SK-N-MC (cell line): ENCODE results near the gene CDK5R1.

ENCODE experiments used
- EZH2 ChIP-seq: fragments of 200-600 bp; sonication (generic); IDR thresholded peaks from one replicate; pipeline ENCODE4 v1.6.1; 2017; ENCODE audit warnings: antibody characterized with exemption
- FOXP2 ChIP-seq: optimal IDR thresholded peaks from 2 replicates; pipeline ENCODE3; 2011; ENCODE audit warnings: mild to moderate bottlenecking, moderate library complexity; ENCODE audit not compliant: insufficient read depth; ENCODE audit errors: extremely low read length, control extremely low read depth
- POLR2AphosphoS5 ChIP-seq: IDR thresholded peaks from 2 replicates; pipeline ENCODE4 v1.6.1; 2012; ENCODE audit warnings: mild to moderate bottlenecking, low read depth, low read length, borderline replicate concordance

DNA sequence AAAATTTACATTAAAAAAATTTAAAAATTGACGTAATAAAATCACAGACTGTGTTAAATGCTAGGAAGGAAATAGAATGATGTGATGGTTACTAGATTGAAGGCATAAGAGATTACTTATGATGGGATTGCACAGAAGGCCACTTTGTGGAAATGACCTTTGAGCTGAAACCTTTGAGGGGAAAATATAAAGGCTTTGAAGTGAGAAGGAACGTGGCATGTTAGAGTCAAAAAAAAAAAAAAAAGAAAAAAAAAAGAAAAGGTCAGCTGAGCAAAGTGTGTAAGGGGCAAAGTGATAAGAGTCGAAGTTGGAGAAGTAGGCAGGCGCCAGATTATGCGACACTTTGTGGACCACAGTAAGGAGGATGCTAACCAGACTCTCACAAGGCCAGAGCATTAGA lies 46.1 kb upstream of the CDK5R1 start:
- TF ChIP-seq EZH2 (no peak), POLR2AphosphoS5 (no peak), FOXP2 (no peak)
